GM12878 (cell line): ENCODE measurements around the gene WDR93. TPM values are rescaled to one million over a fixed set of nuclear protein-coding genes. Genes with fewer than 3 reads are reported as not detected.

ENCODE experiments used
- ATAC-seq: fragments of 200-7000 bp; cut with Tn5 transposase; 3 replicates; pipeline ENCODE4 v1.9.1; 2020; ENCODE audit warnings: mild to moderate bottlenecking, moderate library complexity
- BruUV-seq: library from RNA; stranded (reverse); fragments of 400-500 nt; replicated peaks from 2 replicates; lab custom pipeline; 2021; lab: Mats Ljungman, UMichigan
- CTCF ChIA-PET: fragments of 300-600 bp; sonication (Branson Sonifier 250); formaldehyde crosslinking; extraction: SDS; loops from one replicate; lab custom pipeline; 2021; ENCODE audit warnings: inconsistent platforms; lab: Yijun Ruan, JAX
- POLR2A ChIA-PET: fragments of 350-600 bp; formaldehyde crosslinking; extraction: SDS; loops from one replicate; lab custom pipeline; 2021; ENCODE audit warnings: inconsistent platforms; lab: Charles Lee
- RAD21 ChIA-PET: fragments of 300-600 bp; sonication (Branson Sonifier 250); formaldehyde crosslinking; loops from one replicate; lab custom pipeline; 2023; ENCODE audit warnings: antibody characterized with exemption; ENCODE audit not compliant: unreplicated experiment; lab: Charles Lee
- SMC1A ChIA-PET: fragments of 300-600 bp; sonication (Branson Sonifier 250); formaldehyde crosslinking; loops from one replicate; lab custom pipeline; 2023; ENCODE audit not compliant: unreplicated experiment, uncharacterized antibody; lab: Charles Lee
- DNase-seq: peaks from one replicate; pipeline ENCODE4 v3.0.0-alpha.2; 2011; ENCODE audit warnings: low read depth, low spot score
- FAIRE-seq: peaks from 3 replicates; lab custom pipeline; 2011; peaks lifted over from hg19 to GRCh38; lab: Jason Lieb, UNC
- H2AFZ ChIP-seq: 2 replicates; pipeline ENCODE4 v1.6.0; 2011; ENCODE audit warnings: low read depth, low read length, control low read depth; ENCODE audit not compliant: control insufficient read depth
- H3K27ac ChIP-seq: 2 replicates; pipeline ENCODE4 v1.5.1; 2011; ENCODE audit warnings: control low read depth; ENCODE audit not compliant: control insufficient read depth, insufficient read depth
- H3K27me3 ChIP-seq, 2 experiments: replicated peaks in 1 of 2; 2 replicates each; pipeline versions ENCODE4 v1.6.0 to v1.6.1; 2011; ENCODE audit warnings: low read length in 1 of 2; ENCODE audit not compliant: control insufficient read depth in 2 of 2, insufficient read depth in 2 of 2
- H3K36me3 ChIP-seq, 2 experiments: 2 replicates each; pipeline ENCODE4 v1.5.1; 2011; ENCODE audit warnings: low read length in 1 of 2; ENCODE audit not compliant: control insufficient read depth in 2 of 2, insufficient read depth in 2 of 2
- H3K4me1 ChIP-seq: 2 replicates; pipeline ENCODE4 v1.6.1; 2011; ENCODE audit warnings: mild to moderate bottlenecking, low read length, moderate library complexity, mixed read lengths; ENCODE audit not compliant: control insufficient read depth, insufficient read depth
- H3K4me2 ChIP-seq: 2 replicates; pipeline ENCODE4 v1.6.0; 2011; ENCODE audit warnings: control low read depth; ENCODE audit not compliant: control insufficient read depth, insufficient read depth
- H3K4me3 ChIP-seq: fragments of 200-600 bp; sonication (generic); 2 replicates; pipeline ENCODE4 v1.5.1; 2016
- H3K79me2 ChIP-seq: 2 replicates; pipeline ENCODE4 v1.6.0; 2011; ENCODE audit warnings: low read length; ENCODE audit not compliant: control insufficient read depth, insufficient read depth
- H3K9ac ChIP-seq: 2 replicates; pipeline ENCODE4 v1.8.0; 2011; ENCODE audit warnings: low read length, control low read depth, mixed read lengths; ENCODE audit not compliant: control insufficient read depth, insufficient read depth
- H3K9me3 ChIP-seq: replicated peaks from 3 replicates; pipeline ENCODE4 v1.5.1; 2011; ENCODE audit warnings: mild to moderate bottlenecking, low read length; ENCODE audit not compliant: control insufficient read depth, insufficient read depth
- H4K20me1 ChIP-seq: 2 replicates; pipeline ENCODE4 v1.6.0; 2011; ENCODE audit not compliant: control insufficient read depth, insufficient read depth
- CBFB ChIP-seq: IDR thresholded peaks from 2 replicates; pipeline ENCODE4 v1.6.1; 2016; ENCODE audit warnings: antibody characterized with exemption, low read depth
- EP300 ChIP-seq, 2 experiments: fragments of 150-350 bp in 1 of 2; IDR thresholded peaks; 2 replicates each; pipeline ENCODE4 v1.6.1; 2011 to 2012; ENCODE audit warnings: low read depth in 2 of 2, low read length in 2 of 2, borderline replicate concordance in 1 of 2, improper control_type of control experiment in 1 of 2, inconsistent platforms in 1 of 2; ENCODE audit not compliant: control insufficient read depth in 1 of 2
- FOXK2 ChIP-seq: fragments of 450-650 bp; IDR thresholded peaks from 2 replicates; pipeline ENCODE4 v1.6.1; 2017; ENCODE audit warnings: mild to moderate bottlenecking, moderate library complexity
- JUND ChIP-seq: IDR thresholded peaks from 2 replicates; pipeline ENCODE4 v1.6.1; 2012; ENCODE audit warnings: low read depth, mild to moderate bottlenecking, low read length, improper control_type of control experiment, moderate library complexity
- MTA3 ChIP-seq: IDR thresholded peaks from 2 replicates; pipeline ENCODE4 v1.6.1; 2012; ENCODE audit warnings: low read length, inconsistent platforms, borderline replicate concordance
- NFIC ChIP-seq: IDR thresholded peaks from 2 replicates; pipeline ENCODE4 v1.6.1; 2012; ENCODE audit warnings: low read depth, mild to moderate bottlenecking, inconsistent platforms, low read length, moderate library complexity
- POLR2AphosphoS2 ChIP-seq: IDR thresholded peaks from 2 replicates; pipeline ENCODE4 v1.6.1; 2011; ENCODE audit warnings: low read depth, mild to moderate bottlenecking, low read length, improper control_type of control experiment, moderate library complexity
- RELB ChIP-seq: fragments of 450-650 bp; IDR thresholded peaks from 2 replicates; pipeline ENCODE4 v1.6.1; 2017; ENCODE audit warnings: low read depth, mild to moderate bottlenecking, moderate library complexity
- ZNF217 ChIP-seq: fragments of 450-650 bp; IDR thresholded peaks from 2 replicates; pipeline ENCODE4 v1.6.1; 2017; ENCODE audit warnings: antibody characterized with exemption, mild to moderate bottlenecking
- ZSCAN29 ChIP-seq: fragments of 450-650 bp; IDR thresholded peaks from 2 replicates; pipeline ENCODE4 v1.6.1; 2017; ENCODE audit warnings: mild to moderate bottlenecking, moderate library complexity
- WGBS: methylation state at CpG from one replicate; pipeline ENCODE4 v1.1.6; 2016; ENCODE audit warnings: low lambda C conversion rate; ENCODE audit not compliant: insufficient replicate concordance, insufficient coverage; ENCODE audit errors: missing lambda C conversion rate; 5-methylcytosine and 5-hydroxymethylcytosine counted together
- in situ Hi-C: fragments of 300-500 bp; cut with MboI; formaldehyde crosslinking; loops from 9 replicates; pipeline ENCODE4 v1.14.3; 2018; ENCODE audit warnings: mixed read lengths
- intact Hi-C: fragments of 100-400 bp; cut with micrococcal nuclease; formaldehyde crosslinking; loops from one replicate; pipeline ENCODE4 v1.14.2; 2022; ENCODE audit not compliant: unreplicated experiment
- polyA plus RNA-seq, 11 experiments: library from polyadenylated mRNA; depleted of rRNA in 4 of 11; unstranded in 6 of 11; stranded (reverse) in 5 of 11; fragments of >200 nt; fragmentation: Nextera tagmentation in 4 of 11; fragmentation: Illumina TruSeq in 1 of 11; extraction: Ambion mirVana in 4 of 11; extraction: Trizol in 1 of 11; gene quantifications; 1 replicate in 1 of 11; 2 replicates in 10 of 11; pipeline versions ENCODE4 v1.2.1 to v1.2.3, GENCODE V29; 2011 to 2016; ENCODE audit warnings: inconsistent platforms in 2 of 11, missing spikeins in 2 of 11, low read depth in 1 of 11
- total RNA-seq, 4 experiments: library from RNA; depleted of rRNA in 3 of 4; stranded (reverse); fragments of >200 nt in 3 of 4; fragmentation: Illumina TruSeq in 1 of 4; extraction: Trizol in 1 of 4; gene quantifications; 2 replicates each; pipeline versions ENCODE4 v1.2.1 to v1.2.3, GENCODE V29; 2013 to 2021
- TF ChIP-seq, protein P1 (sequence below): IDR thresholded peaks from 2 replicates; pipeline ENCODE4 v1.6.1; 2011; ENCODE audit warnings: borderline replicate concordance, low read depth, mild to moderate bottlenecking, moderate library complexity, low read length; ENCODE audit not compliant: insufficient read depth, poor library complexity, severe bottlenecking
- TF ChIP-seq, protein P2 (sequence below): IDR thresholded peaks from 2 replicates; pipeline ENCODE4 v1.6.1; 2012; ENCODE audit warnings: mild to moderate bottlenecking, low read depth, low read length

WDR93 gene
- total and polyA plus RNA-seq, 10 of the 15 experiments (the other 5 are each of a cell fraction or from before 2014, with no cell fraction given), result not detected

DNA sequence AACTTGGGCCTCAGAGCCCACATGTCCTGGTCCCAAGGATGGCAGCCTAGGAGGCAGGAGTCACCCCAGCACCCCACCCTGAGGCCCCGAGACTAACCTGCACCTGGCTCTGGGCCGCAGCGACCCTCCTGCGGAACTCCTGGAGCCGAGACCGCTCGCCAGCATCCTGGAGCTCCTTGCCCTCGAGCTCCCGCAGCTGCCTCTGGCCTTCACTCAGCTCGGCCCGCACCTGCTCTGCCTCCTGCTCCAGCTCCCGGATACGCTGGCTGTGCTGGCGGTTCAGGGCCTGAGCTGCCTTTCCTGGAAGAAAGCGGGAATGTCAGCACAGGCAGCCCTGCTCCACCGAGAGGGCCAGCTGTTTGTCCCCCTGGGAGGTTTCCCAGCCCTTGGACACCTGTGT, 48.5 kb upstream of the WDR93 start (continued):
- TF ChIP-seq RELB, result no peak
- TF ChIP-seq ZSCAN29, result no peak
- TF ChIP-seq NFIC, result no peak
- TF ChIP-seq, all 136 proteins: peak for 0

DNA sequence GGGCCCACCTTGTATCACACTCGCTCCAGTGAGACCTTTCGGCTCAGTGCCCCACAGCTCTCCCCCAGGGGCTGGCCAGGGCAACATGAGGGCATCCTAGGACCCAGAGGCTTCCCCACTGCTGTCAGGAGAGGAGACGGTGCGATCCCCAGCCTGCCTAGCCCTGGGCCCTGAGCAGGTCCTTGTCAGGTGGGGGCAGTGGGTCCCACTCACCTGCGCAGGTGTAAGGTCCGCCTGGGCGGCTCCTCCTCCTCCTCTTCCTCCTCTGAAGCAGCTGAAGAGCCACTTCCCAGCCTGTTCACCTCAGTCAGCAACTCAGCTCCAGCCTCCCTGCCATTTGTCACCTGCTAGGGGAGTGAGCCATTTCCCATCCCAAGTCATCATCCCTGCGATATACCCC, 44.9 kb upstream of the WDR93 start:
- Histone ChIP-seq H3K27me3 (no peaks in the 10 kb centered on the region), H2AFZ (no peak overlapping the region), H3K79me2 (no peaks in the 10 kb centered on the region), H3K36me3 (no peaks in the 10 kb centered on the region), H3K27ac (no peak overlapping the region), H3K9me3 (no peaks in the 10 kb centered on the region), H3K9ac (no peak overlapping the region)
- in situ Hi-C loops (no loop called here), intact Hi-C loops (no loop called here)
- FAIRE-seq (no peak), ATAC-seq (no peak)
- BruUV-seq, result no TSS peak
- ChIA-PET SMC1A (no interaction called here), RAD21 (no interaction called here)
- WGBS, result 57% methylated on average over 8 of the region's 8 CpGs
- TF ChIP-seq JUND (no peak), FOXK2 (no peak), CBFB (no peak), MTA3 (no peak), ZNF217 (no peak), POLR2AphosphoS2 (no peak), EP300 (IDR thresholded peaks at IDR 0.05; ENCODE audit: borderline replicate concordance in 1 of 2, control insufficient read depth in 1 of 2, low read depth in 2 of 2, low read length in 2 of 2) (no peak)
- TF ChIP-seq, protein P1, sequence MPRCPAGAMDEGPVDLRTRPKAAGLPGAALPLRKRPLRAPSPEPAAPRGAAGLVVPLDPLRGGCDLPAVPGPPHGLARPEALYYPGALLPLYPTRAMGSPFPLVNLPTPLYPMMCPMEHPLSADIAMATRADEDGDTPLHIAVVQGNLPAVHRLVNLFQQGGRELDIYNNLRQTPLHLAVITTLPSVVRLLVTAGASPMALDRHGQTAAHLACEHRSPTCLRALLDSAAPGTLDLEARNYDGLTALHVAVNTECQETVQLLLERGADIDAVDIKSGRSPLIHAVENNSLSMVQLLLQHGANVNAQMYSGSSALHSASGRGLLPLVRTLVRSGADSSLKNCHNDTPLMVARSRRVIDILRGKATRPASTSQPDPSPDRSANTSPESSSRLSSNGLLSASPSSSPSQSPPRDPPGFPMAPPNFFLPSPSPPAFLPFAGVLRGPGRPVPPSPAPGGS, result no peak
- TF ChIP-seq, protein P2, sequence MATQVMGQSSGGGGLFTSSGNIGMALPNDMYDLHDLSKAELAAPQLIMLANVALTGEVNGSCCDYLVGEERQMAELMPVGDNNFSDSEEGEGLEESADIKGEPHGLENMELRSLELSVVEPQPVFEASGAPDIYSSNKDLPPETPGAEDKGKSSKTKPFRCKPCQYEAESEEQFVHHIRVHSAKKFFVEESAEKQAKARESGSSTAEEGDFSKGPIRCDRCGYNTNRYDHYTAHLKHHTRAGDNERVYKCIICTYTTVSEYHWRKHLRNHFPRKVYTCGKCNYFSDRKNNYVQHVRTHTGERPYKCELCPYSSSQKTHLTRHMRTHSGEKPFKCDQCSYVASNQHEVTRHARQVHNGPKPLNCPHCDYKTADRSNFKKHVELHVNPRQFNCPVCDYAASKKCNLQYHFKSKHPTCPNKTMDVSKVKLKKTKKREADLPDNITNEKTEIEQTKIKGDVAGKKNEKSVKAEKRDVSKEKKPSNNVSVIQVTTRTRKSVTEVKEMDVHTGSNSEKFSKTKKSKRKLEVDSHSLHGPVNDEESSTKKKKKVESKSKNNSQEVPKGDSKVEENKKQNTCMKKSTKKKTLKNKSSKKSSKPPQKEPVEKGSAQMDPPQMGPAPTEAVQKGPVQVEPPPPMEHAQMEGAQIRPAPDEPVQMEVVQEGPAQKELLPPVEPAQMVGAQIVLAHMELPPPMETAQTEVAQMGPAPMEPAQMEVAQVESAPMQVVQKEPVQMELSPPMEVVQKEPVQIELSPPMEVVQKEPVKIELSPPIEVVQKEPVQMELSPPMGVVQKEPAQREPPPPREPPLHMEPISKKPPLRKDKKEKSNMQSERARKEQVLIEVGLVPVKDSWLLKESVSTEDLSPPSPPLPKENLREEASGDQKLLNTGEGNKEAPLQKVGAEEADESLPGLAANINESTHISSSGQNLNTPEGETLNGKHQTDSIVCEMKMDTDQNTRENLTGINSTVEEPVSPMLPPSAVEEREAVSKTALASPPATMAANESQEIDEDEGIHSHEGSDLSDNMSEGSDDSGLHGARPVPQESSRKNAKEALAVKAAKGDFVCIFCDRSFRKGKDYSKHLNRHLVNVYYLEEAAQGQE, result no peak
- TF ChIP-seq, all 136 proteins: peak for 0
- no peak overlapping the region for H3K4me2 ChIP-seq
- H3K4me1 ChIP-seq, result no peaks in the 10 kb centered on the region
- ChIA-PET POLR2A (interaction anchor here (1.1 kb wide), 1 partner anchor 36 kb away, joined by 4 read pairs; no protein-coding TSS in a partner anchor), CTCF (interaction anchor here (0.8 to 1.6 kb wide), 2 partner anchors 62 to 93 kb away, joined by 3 read pairs; no protein-coding TSS in a partner anchor)
- no peak for DNase-seq
- H4K20me1 ChIP-seq, result no peaks in the 10 kb centered on the region
- no peak overlapping the region for H3K4me3 ChIP-seq
